Uterus (tissue), 4 donors: ENCODE results near the gene PRSS27. TPM values are rescaled to one million over a fixed set of nuclear protein-coding genes. Genes with fewer than 3 reads are reported as not detected.

Experiments
- DNase-seq, 2 donors: peaks; one replicate each; pipeline ENCODE4 v3.0.0-alpha.2; 2019 to 2020
- H3K27ac ChIP-seq, 2 donors: fragments of 200-600 bp; sonication (generic); 1 replicate in 1 of 2; 2 replicates in 1 of 2; pipeline ENCODE4 v1.5.1; 2016 to 2018
- H3K27me3 ChIP-seq, 2 donors: fragments of 200-600 bp; sonication (generic); one replicate each; pipeline ENCODE4 v1.5.1; 2018 to 2019; ENCODE audit warnings: control low read depth in 1 of 2
- H3K36me3 ChIP-seq, 2 donors: fragments of 200-600 bp; sonication (generic); one replicate each; pipeline ENCODE4 v1.5.1; 2019; ENCODE audit warnings: control low read depth in 1 of 2
- H3K4me1 ChIP-seq, 2 donors: fragments of 200-600 bp; sonication (generic); one replicate each; pipeline ENCODE4 v1.5.1; 2018 to 2019; ENCODE audit warnings: control low read depth in 1 of 2
- H3K4me3 ChIP-seq, 2 donors: fragments of 200-600 bp; sonication (generic); 1 replicate in 1 of 2; 2 replicates in 1 of 2; pipeline ENCODE4 v1.5.1; 2018 to 2019; ENCODE audit warnings: mild to moderate bottlenecking in 1 of 2
- H3K9me3 ChIP-seq, 2 donors: fragments of 200-600 bp; sonication (generic); one replicate each; pipeline ENCODE4 v1.5.1; 2019; ENCODE audit warnings: control low read depth in 1 of 2
- POLR2A ChIP-seq, 2 donors: fragments of 450-650 bp; IDR thresholded peaks; one replicate each; pipeline ENCODE4 v1.6.1; 2016; ENCODE audit warnings: antibody characterized with exemption in 2 of 2, mild to moderate bottlenecking in 1 of 2, moderate library complexity in 1 of 2
- intact Hi-C: fragments of 100-400 bp; cut with DNase I; formaldehyde crosslinking; loops from one replicate; pipeline ENCODE4 v1.15.1; 2023; ENCODE audit warnings: low total_unique reads
- total RNA-seq, 4 donors: library from RNA; depleted of rRNA in 3 of 4; stranded (reverse); fragments of >200 nt in 3 of 4; gene quantifications; one replicate each; pipeline versions ENCODE4 v1.1.0 to v1.2.4, GENCODE V29; 2014 to 2023
- TF ChIP-seq, protein P1 (sequence below), 4 experiments: fragments of 200-600 bp in 2 of 4; fragments of 450-650 bp in 2 of 4; sonication (generic) in 2 of 4; IDR thresholded peaks; one replicate each; pipeline ENCODE4 v1.5.1; 2016 to 2019; ENCODE audit warnings: antibody characterized with exemption in 4 of 4, mild to moderate bottlenecking in 2 of 4, moderate library complexity in 1 of 4
- donor health status: DM: yes; HTN: yes; CAD: no.

The PRSS27 gene
- total RNA-seq, 4 donors from 2014 or later = 0.83 to 1.3 TPM; not detected in 2

DNA sequence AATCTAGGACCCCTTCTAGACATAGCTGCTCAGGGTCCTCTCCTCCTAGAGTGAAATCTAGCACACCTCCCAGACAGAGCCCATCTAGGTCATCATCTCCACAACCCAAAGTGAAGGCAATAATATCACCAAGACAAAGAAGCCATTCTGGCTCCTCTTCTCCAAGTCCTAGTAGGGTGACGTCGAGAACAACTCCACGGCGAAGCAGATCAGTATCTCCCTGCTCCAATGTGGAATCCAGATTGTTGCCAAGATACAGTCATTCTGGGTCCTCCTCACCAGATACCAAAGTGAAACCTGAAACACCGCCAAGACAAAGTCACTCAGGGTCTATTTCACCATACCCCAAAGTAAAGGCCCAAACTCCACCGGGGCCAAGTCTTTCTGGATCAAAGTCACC, 43.1 kb upstream of the PRSS27 start:
- Histone ChIP-seq H3K4me3 (no peak overlapping the region), H3K36me3 (no peaks in the 10 kb centered on the region), H3K9me3 (no peaks in the 10 kb centered on the region), H3K27me3 (no peaks in the 10 kb centered on the region), H3K27ac (no peak overlapping the region), H3K4me1 (no peaks in the 10 kb centered on the region)
- no peak for DNase-seq
- TF ChIP-seq, protein P1, sequence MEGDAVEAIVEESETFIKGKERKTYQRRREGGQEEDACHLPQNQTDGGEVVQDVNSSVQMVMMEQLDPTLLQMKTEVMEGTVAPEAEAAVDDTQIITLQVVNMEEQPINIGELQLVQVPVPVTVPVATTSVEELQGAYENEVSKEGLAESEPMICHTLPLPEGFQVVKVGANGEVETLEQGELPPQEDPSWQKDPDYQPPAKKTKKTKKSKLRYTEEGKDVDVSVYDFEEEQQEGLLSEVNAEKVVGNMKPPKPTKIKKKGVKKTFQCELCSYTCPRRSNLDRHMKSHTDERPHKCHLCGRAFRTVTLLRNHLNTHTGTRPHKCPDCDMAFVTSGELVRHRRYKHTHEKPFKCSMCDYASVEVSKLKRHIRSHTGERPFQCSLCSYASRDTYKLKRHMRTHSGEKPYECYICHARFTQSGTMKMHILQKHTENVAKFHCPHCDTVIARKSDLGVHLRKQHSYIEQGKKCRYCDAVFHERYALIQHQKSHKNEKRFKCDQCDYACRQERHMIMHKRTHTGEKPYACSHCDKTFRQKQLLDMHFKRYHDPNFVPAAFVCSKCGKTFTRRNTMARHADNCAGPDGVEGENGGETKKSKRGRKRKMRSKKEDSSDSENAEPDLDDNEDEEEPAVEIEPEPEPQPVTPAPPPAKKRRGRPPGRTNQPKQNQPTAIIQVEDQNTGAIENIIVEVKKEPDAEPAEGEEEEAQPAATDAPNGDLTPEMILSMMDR (IDR thresholded peaks at IDR 0.05) = no peak
- no peak for TF ChIP-seq POLR2A (IDR thresholded peaks at IDR 0.05)
- intact Hi-C loops = no loop called here

- no peaks in the 10 kb centered on the region for H3K36me3 ChIP-seq
- no peaks in the 10 kb centered on the region for H3K9me3 ChIP-seq
- no peak overlapping the region for H3K4me3 ChIP-seq
- TF ChIP-seq, protein P1 (IDR thresholded peaks at IDR 0.05) = no peak
- no peak for TF ChIP-seq POLR2A (IDR thresholded peaks at IDR 0.05)
- no peak overlapping the region for H3K27ac ChIP-seq
- no peak for DNase-seq
- intact Hi-C loops = no loop called here
- no peaks in the 10 kb centered on the region for H3K4me1 ChIP-seq
- no peaks in the 10 kb centered on the region for H3K27me3 ChIP-seq
Measured at GRCh38 chr16:2762711-2763110, 42.7 kb upstream of the PRSS27 start.

- TF ChIP-seq POLR2A (IDR thresholded peaks at IDR 0.05) = no peak
- TF ChIP-seq, protein P1 (IDR thresholded peaks at IDR 0.05) = no peak
- H3K27me3 ChIP-seq = no peaks in the 10 kb centered on the region
- intact Hi-C loops = no loop called here
Measured at GRCh38 chr16:2761886-2762583, 42.0 kb upstream of the PRSS27 start.

DNA sequence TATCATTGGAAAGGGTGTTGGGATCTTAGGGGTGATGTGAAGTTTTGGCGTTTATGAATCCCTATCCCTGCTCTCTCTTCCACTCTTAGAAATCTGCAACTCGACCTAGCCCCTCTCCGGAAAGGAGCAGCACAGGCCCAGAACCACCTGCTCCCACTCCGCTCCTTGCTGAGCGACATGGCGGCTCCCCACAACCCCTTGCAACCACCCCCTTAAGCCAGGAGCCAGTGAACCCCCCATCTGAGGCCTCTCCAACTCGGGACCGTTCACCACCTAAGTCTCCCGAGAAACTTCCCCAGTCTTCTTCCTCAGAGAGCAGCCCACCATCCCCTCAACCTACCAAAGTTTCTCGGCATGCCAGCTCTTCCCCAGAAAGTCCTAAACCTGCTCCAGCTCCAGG, 41.4 kb upstream of the PRSS27 start:
- no peak for DNase-seq
- intact Hi-C loops = no loop called here
- Histone ChIP-seq H3K36me3 (no peaks in the 10 kb centered on the region), H3K27ac (no peak overlapping the region), H3K4me3 (no peak overlapping the region), H3K9me3 (no peaks in the 10 kb centered on the region), H3K4me1 (no peaks in the 10 kb centered on the region), H3K27me3 (no peaks in the 10 kb centered on the region)
- TF ChIP-seq POLR2A (IDR thresholded peaks at IDR 0.05) = no peak
- TF ChIP-seq, protein P1 (IDR thresholded peaks at IDR 0.05) = no peak

More at GRCh38 chr16:2761886-2762583, 42.0 kb upstream of the PRSS27 start:
- no peak for DNase-seq
- Histone ChIP-seq H3K27ac (no peak overlapping the region), H3K9me3 (no peaks in the 10 kb centered on the region), H3K36me3 (no peaks in the 10 kb centered on the region), H3K4me3 (no peak overlapping the region), H3K4me1 (no peaks in the 10 kb centered on the region)

DNA sequence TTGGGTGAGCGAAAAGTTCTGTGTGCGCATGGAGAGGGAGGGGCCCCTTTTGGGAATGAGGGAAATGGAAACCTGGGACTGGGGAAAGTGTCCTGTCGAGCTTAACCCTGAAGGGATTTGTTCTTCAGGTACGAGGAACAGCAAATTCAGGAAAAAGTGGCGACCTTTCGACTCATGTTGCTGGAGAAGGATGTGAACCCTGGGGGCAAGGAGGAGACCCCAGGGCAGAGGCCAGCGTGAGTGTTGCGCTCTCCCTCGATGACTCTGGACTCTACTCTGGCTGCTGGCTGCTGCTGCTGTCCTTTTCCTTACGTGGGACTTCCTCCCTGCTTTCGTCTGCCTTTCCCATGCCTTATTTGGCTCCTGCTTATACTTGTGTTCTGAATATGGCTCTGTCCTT, 37.3 kb upstream of the PRSS27 start:
- no peak for TF ChIP-seq POLR2A (IDR thresholded peaks at IDR 0.05)
- TF ChIP-seq, protein P1 (IDR thresholded peaks at IDR 0.05) = no peak
- DNase-seq = no peak
- H3K4me1 ChIP-seq = peaks cover 16 to 17% of the 10 kb centered on the region in 2 donors
- H3K9me3 ChIP-seq = no peaks in the 10 kb centered on the region
- intact Hi-C loops = no loop called here
- no peak overlapping the region for H3K4me3 ChIP-seq
- no peaks in the 10 kb centered on the region for H3K36me3 ChIP-seq
- H3K27me3 ChIP-seq = no peaks in the 10 kb centered on the region
- no peak overlapping the region for H3K27ac ChIP-seq
